ENCODE data around the gene METTL4.

Gene METTL4

DNA sequence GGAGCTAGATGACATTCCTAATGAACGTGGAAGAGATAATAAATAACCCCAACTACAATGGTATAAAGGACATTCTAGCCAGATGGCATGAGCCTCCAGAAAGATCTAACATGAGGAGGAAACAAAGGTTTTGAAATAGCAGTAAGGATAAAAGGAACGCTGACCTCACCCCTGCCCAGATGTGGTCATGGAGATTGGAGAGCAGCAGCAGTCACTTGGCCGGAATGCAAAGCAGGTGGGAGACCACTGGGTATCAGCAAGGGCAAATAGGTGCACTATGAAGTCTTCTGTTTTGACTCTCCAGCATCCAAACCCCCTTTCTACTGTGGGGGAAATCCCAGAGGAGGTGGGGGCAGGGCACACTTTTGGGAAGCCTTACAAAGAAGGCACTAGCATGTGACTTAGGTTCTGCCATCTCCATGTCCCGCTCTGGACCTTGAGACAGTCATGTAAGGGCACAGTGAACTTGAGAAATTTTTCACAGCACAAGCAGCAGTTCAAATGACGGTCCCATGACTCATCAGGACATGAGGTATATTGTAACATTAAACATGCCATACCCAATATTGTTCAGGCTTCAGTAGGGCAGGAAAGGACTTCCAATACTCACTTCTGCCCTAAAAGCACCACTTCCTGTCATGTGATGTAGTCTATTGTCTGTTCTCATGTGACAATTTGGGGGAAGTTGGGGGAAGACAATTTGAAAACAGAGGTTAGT, 55.2 kb downstream of the METTL4 start:
- TF ChIP-seq ZBTB21 (tag by site-specific recombination; IDR thresholded peaks at IDR 0.05) = no peak
- no peak for TF ChIP-seq ZNF354C (tag by site-specific recombination; IDR thresholded peaks at IDR 0.05; ENCODE audit: borderline replicate concordance, low read depth)
- no peak for TF ChIP-seq ZNF23 (tag by site-specific recombination; IDR thresholded peaks at IDR 0.05; ENCODE audit: borderline replicate concordance)
- TF ChIP-seq ZNF449 (tag by site-specific recombination; IDR thresholded peaks at IDR 0.05) = no peak
- TF ChIP-seq ZNF549 (tag by site-specific recombination; IDR thresholded peaks at IDR 0.05) = no peak
- POLR2A ChIA-PET = no interaction called here
- Histone ChIP-seq H3K36me3 (ENCODE audit: control insufficient read depth in 2 of 2, insufficient read depth in 1 of 2, low read length in 2 of 2) (no peaks in the 10 kb centered on the region), H3K27ac (ENCODE audit: extremely low read depth, low read depth, low read length) (no peak overlapping the region), H3K4me3 (ENCODE audit: low read depth, low read length) (no peak overlapping the region), H3K9me3 (ENCODE audit: control insufficient read depth, insufficient read depth, low read depth, low read length) (no peaks in the 10 kb centered on the region), H3K4me1 (ENCODE audit: control insufficient read depth, insufficient read depth, low read length) (peaks cover 5% of the 10 kb centered on the region; the same call in 1 of the 2 replicates)
- CTCF ChIA-PET = no interaction called here

DNA sequence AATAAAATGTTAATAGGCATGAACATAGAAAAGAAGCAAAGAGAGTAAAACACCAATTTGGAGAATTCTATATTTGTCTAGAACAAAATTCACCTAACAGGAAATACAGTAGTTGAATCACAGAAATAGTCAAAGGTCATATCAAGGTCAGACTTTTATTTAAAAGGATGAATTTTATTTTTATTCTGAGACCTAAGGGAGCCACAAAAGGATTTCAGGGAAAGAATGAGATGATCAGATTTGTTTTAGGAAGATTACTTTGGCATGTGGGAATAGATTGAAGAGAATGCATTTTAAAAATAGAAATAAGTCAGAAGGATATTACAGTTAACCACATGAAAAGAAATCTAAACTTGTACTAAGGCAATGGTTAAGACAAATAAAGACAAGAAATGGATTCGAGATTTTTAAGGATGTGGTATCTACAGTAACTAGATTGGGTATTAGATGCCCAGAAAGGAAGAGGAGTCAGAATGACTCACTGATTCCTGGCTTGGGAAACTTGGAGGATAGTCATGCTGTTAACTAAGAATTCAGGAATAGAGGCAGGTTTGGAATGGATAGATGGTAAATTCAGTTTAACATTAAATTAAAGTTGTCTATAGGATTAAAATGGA, 56.0 kb downstream of the METTL4 start:
- no peaks in the 10 kb centered on the region for H3K36me3 ChIP-seq (ENCODE audit: control insufficient read depth in 2 of 2, insufficient read depth in 1 of 2, low read length in 2 of 2)
- POLR2A ChIA-PET = no interaction called here
- H3K4me3 ChIP-seq (ENCODE audit: low read depth, low read length) = no peak overlapping the region
- H3K4me1 ChIP-seq (ENCODE audit: control insufficient read depth, insufficient read depth, low read length) = peaks cover 5% of the 10 kb centered on the region; the same call in 1 of the 2 replicates
- no peaks in the 10 kb centered on the region for H3K9me3 ChIP-seq (ENCODE audit: control insufficient read depth, insufficient read depth, low read depth, low read length)
- CTCF ChIA-PET = no interaction called here
- no peak overlapping the region for H3K27ac ChIP-seq (ENCODE audit: extremely low read depth, low read depth, low read length)
- no peak for TF ChIP-seq GLIS2 (tag by site-specific recombination; IDR thresholded peaks at IDR 0.05)
- no peak for TF ChIP-seq ZNF169 (tag by site-specific recombination; IDR thresholded peaks at IDR 0.05)
- TF ChIP-seq KLF10 (tag by site-specific recombination; IDR thresholded peaks at IDR 0.05) = no peak
- no peak for TF ChIP-seq ZNF184 (tag by site-specific recombination; IDR thresholded peaks at IDR 0.05)
- TF ChIP-seq ZNF48 (tag by site-specific recombination; IDR thresholded peaks at IDR 0.05) = no peak
- no peak for TF ChIP-seq ZNF621 (tag by site-specific recombination; IDR thresholded peaks at IDR 0.05)
- no peak for TF ChIP-seq ZNF510 (tag by site-specific recombination; IDR thresholded peaks at IDR 0.05; ENCODE audit: insufficient replicate concordance)
- no peak for TF ChIP-seq ZNF488 (tag by site-specific recombination; IDR thresholded peaks at IDR 0.05)
- TF ChIP-seq ZNF76 (tag by site-specific recombination; IDR thresholded peaks at IDR 0.05; ENCODE audit: borderline replicate concordance, low read depth) = no peak
- no peak for TF ChIP-seq ZNF704 (tag by site-specific recombination; IDR thresholded peaks at IDR 0.05)
- no peak for TF ChIP-seq ZNF354C (tag by site-specific recombination; IDR thresholded peaks at IDR 0.05; ENCODE audit: borderline replicate concordance, low read depth)
- no peak for TF ChIP-seq ZNF792 (tag by site-specific recombination; IDR thresholded peaks at IDR 0.05)
- no peak for TF ChIP-seq BCL6B (tag by site-specific recombination; IDR thresholded peaks at IDR 0.05)
- no peak for TF ChIP-seq ELK4 (IDR thresholded peaks at IDR 0.05; ENCODE audit: borderline replicate concordance, low read depth, low read length)

Data from HEK293 (cell line).